NB4 (cell line): Measurements from ENCODE around the gene AGPS.
"Not testable (repeated sequence)": the region's sequence is repeated elsewhere in the genome, so short reads cannot be mapped to it uniquely, and the experiment has no call there.

Experiments used
- DNase-seq: peaks from one replicate; pipeline ENCODE4 v3.0.0; 2010; ENCODE audit warnings: low read depth
- H3K4me3 ChIP-seq: one replicate; pipeline ENCODE4 v1.5.1; 2011; ENCODE audit warnings: mild to moderate bottlenecking, low read depth, low read length, moderate library complexity
- MYC ChIP-seq: IDR thresholded peaks from 2 replicates; pipeline ENCODE4 v1.6.1; 2011; ENCODE audit warnings: low read depth, low read length
- POLR2A ChIP-seq: IDR thresholded peaks from 2 replicates; pipeline ENCODE4 v1.6.1; 2011; ENCODE audit warnings: mild to moderate bottlenecking; ENCODE audit not compliant: insufficient read length; ENCODE audit errors: extremely low read depth
- TF ChIP-seq, protein P1 (sequence below): IDR thresholded peaks from one replicate; pipeline ENCODE4 v1.5.1; 2012; ENCODE audit warnings: low read depth, low read length
- TF ChIP-seq, protein P2 (sequence below): IDR thresholded peaks from 2 replicates; pipeline ENCODE4 v1.6.1; 2011; ENCODE audit warnings: low read depth, low read length

AGPS gene

DNA sequence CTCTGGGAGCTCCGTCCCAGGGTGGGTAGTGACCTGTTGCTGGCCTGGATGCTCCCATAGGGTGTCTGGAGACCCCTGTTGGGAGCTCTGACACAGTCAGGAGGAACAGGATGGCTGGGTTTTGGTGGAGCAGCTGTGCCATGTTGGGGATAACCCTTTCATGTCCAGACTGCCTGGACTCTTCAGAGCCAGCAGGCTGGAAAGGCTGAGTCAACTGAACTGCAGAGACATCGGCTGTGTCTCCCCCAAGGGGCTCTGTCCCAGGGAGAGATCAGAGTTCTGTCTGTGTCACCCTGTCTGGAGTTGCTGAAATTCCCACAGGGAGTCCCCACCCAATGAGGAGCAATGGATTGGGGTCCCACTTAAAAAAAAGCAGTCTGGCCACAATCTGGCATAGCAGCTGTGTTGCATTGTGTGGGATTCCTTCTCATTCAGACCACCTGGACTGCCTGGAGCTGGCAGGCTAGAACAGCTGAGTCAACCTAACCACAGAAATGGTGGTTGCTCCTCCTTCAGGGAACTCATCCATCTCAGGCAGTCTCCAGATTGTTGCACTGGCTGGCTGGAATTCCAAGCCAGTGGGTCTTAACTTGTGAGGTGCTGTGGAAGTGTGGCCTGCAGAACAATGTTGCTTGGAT lies 37.2 kb downstream of the AGPS start:
- TF ChIP-seq POLR2A (no peak), MYC (no peak)
- TF ChIP-seq, protein P1, sequence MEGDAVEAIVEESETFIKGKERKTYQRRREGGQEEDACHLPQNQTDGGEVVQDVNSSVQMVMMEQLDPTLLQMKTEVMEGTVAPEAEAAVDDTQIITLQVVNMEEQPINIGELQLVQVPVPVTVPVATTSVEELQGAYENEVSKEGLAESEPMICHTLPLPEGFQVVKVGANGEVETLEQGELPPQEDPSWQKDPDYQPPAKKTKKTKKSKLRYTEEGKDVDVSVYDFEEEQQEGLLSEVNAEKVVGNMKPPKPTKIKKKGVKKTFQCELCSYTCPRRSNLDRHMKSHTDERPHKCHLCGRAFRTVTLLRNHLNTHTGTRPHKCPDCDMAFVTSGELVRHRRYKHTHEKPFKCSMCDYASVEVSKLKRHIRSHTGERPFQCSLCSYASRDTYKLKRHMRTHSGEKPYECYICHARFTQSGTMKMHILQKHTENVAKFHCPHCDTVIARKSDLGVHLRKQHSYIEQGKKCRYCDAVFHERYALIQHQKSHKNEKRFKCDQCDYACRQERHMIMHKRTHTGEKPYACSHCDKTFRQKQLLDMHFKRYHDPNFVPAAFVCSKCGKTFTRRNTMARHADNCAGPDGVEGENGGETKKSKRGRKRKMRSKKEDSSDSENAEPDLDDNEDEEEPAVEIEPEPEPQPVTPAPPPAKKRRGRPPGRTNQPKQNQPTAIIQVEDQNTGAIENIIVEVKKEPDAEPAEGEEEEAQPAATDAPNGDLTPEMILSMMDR, result no peak
- TF ChIP-seq, protein P2, sequence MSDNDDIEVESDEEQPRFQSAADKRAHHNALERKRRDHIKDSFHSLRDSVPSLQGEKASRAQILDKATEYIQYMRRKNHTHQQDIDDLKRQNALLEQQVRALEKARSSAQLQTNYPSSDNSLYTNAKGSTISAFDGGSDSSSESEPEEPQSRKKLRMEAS, result no peak
- no peak overlapping the region for H3K4me3 ChIP-seq
- no peak for DNase-seq

DNA sequence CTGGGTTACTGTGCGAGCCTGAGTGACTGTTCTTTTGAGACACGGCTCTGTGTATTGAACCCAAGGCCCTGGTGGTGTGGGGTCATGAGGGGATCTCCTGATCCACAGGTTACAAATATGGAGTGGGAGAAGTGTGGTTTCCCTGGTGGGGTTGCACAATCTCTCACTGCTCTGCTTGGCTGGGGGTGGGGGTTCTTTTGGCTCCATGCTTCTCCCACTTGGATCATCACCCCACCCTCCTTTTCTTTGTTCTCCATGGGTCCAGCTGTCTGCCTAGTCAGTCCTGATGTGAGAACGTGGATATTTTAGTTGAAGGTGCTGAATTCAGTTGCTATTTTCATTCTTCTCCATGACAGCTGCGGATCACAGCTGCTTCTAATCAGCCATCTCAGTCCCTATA lies 37.8 kb downstream of the AGPS start:
- H3K4me3 ChIP-seq, result no peak overlapping the region
- TF ChIP-seq, protein P1, result no peak
- TF ChIP-seq MYC, result no peak
- TF ChIP-seq, protein P2, result no peak
- no peak for TF ChIP-seq POLR2A

DNA sequence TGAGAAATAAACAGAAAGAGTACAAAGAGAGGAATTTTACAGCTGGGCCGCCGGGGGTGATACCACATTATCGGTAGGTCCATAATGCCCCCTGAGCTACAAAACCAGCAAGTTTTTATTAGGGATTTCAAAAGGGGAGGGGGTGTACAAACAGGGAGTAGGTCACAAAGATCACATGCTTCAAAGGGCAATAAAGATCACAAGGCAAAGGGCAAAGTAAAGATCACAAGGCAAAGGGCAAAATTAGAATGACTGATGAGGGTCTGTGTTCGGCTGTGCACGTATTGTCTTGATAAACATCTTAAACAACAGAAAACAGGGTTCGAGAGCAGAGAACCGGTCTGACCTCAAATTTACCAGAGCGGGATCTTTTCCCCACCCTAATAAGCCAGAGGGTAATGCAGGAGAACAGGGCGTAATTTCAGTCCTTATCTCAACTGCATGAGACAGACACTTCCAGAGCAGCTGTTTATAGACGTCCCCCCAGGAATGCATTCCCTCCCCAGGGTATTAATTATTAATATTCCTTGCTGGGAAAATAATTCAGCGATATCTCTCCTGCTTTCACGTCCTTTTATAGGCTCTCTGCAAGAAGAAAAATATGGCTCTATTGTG lies 38.6 kb downstream of the AGPS start:
- H3K4me3 ChIP-seq, DNase-seq: not testable (repeated sequence)

More for the DNA sequence above, 37.8 kb downstream of the AGPS start:
- no peak for DNase-seq

DNA sequence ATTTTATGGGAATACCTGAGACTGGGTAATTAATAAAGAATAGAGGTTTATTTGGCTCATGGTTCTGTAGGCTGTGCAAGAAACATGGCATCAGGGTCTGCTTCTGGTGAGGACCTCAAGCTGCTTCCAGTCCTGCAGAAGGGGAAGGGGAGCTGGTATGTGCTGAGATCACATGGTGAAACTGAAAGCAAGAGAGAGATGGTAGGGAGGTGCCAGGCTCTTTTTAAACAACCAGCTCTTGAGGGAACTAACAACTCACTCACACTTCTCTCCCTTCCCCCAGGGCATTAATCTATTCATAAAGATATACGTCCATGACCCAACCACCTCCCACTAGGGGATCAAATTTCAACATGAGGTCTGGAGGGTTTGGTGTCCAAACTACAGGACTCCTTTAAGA lies 40.1 kb downstream of the AGPS start:
- H3K4me3 ChIP-seq, result no peak overlapping the region
- TF ChIP-seq MYC, result no peak
- TF ChIP-seq, protein P2, result no peak
- TF ChIP-seq, protein P1, result no peak
- no peak for TF ChIP-seq POLR2A
- no peak for DNase-seq

DNA sequence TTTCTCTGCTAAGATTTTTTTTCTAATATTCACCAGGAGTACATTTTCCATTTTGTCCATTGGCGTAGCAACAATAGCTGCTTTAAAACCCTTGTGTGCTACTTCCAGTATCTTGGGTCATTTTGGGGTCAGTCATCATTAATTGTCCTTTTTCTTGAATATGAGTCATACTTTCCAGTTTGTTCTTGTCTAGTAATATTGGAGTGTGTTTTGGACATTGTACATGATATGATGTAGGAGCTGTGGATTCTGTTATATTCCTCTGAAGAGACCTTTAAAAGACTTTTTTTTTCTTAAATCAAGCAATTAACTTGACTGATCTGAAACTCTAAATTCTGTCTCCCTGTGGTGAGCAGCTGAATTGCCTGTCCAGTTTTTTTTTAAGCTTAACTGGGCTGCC lies 40.8 kb downstream of the AGPS start:
- no peak for TF ChIP-seq POLR2A
- TF ChIP-seq, protein P1, result no peak
- TF ChIP-seq, protein P2, result no peak
- no peak for TF ChIP-seq MYC
- H3K4me3 ChIP-seq, result no peak overlapping the region
- DNase-seq, result no peak

DNA sequence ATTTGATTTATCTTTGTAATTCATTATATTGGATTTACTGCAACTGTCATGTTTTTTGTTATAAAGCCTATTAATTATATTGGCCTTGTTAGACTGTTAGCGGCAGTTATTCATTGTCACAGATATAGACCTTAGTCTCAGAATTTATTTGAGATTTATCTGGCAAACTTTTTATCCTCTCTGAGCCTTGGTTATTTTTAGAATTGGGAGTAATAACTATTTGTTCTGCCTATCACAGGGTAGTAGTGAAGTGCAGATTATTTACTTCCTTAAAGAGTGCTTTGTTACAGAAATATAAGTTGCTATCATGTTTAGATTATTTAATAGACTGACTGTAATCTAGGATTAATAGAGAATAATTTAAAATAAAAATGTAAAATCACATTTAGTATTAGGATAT lies 41.9 kb downstream of the AGPS start:
- H3K4me3 ChIP-seq, result no peak overlapping the region
- no peak for TF ChIP-seq POLR2A
- TF ChIP-seq, protein P2, result no peak
- TF ChIP-seq, protein P1, result no peak
- no peak for TF ChIP-seq MYC
- DNase-seq, result no peak
